Hippocampal formation (tissue), 2 donors: ENCODE results near the gene SLC6A3.

Source experiments
- DNase-seq, 2 donors: peaks; one replicate each; lab custom pipeline; 2025; lab: John Stamatoyannopoulos, UW

Gene SLC6A3

GRCh38 chr5:1445313-1445688 is at the start of gene SLC6A3:
Gene SLC6A3, minus strand, starts transcription at chr5:1445440. Its CDS starts 2,243 bp downstream, at chr5:1443197.
- no peak for DNase-seq

- no peak for DNase-seq
These were observed 48.7 kb upstream of the SLC6A3 start for GRCh38 chr5:1493941-1494340.

GRCh38 chr5:1493413-1493812 is 48.2 kb upstream of the SLC6A3 start:
- no peak for DNase-seq

GRCh38 chr5:1492757-1493156 is 47.5 kb upstream of the SLC6A3 start:
- DNase-seq, result no peak

DNA sequence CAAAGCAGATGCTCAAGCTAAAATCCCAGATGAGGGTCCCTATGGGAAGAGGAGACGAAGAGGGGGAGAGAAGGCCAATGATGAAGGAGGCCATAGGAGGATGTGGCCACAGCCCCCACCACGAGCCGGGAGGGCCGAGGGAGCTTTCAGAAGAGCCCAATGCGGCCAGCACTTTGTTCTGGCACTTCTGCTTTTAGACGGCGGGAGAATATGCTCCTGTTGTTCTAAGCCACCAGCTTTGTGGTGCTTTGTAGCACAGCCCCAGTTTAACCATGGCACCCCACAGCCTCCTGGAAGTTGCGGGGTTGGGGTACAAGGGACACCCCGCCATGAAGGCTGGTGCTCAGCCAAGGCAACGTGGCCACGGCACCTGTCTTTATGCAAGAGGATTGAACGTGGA is 45.1 kb upstream of the SLC6A3 start:
- DNase-seq, result no peak

GRCh38 chr5:1489754-1490153 is 44.5 kb upstream of the SLC6A3 start:
- no peak for DNase-seq

GRCh38 chr5:1488882-1489680 is 43.8 kb upstream of the SLC6A3 start:
- DNase-seq, result no peak

- no peak for DNase-seq
These were observed 42.0 kb upstream of the SLC6A3 start for GRCh38 chr5:1487079-1487764.

DNA sequence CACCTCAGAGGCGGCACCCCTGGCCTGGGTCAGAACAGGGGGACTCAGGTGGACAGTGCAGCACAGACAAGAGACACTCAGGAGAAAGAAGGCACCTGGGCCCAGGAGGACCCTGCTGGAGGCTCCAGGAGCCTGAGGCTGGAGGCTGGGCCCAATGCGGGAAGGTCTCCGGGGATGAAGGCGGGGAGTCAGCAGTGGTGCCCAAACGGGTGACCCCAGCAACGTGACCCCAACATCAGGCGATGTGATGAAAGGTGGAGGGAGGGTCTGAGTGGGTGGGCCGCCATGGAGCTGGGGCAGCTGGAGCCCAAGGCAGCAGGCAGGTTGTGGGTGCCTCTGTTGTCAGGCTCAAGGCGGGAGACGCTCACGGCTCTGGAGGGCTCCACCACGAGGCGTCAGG is 41.0 kb upstream of the SLC6A3 start:
- no peak for DNase-seq

- no peak for DNase-seq
These were observed 40.4 kb upstream of the SLC6A3 start for GRCh38 chr5:1485579-1486118.

DNA sequence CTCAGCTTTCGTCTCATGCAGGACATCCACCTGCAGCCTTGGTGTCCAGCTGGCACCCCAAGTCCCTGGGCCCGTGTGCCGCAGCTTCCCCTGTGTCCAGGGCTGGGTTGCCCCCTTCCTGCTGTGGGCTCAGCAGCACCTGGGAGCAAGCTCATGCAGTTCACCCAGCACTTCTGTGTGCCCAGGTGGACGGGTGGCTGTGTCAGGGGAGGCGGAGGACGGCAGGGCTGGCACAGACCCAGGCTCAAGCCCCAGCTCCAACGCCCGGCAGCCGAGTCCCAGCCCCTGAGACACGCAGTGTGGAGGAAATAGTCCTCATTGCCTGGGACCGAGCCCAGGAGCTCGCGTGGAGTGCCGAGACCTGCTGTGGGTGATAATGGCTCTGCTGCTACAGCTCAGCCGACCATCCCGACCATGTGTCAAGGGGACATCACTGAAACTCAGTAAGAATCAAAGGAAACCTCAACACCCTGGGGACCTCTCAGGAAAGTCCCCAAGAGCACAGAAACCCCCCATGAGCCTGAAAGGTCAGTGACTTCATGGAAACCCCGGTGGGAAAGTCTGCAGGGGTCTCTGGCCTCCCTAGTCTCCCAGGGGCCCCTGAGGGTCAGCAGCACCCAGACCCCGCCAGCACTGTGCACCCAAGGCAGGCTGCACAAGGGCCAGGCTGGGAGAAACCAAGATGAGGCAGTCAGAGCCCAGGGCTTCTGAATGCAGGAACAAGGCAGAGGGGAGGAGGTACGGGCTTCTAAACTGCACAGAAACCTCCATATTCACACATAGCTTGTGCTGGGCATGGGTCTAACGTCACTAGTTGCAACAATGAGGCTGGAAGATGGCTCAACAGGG is 39.7 kb upstream of the SLC6A3 start:
- DNase-seq, result no peak

DNA sequence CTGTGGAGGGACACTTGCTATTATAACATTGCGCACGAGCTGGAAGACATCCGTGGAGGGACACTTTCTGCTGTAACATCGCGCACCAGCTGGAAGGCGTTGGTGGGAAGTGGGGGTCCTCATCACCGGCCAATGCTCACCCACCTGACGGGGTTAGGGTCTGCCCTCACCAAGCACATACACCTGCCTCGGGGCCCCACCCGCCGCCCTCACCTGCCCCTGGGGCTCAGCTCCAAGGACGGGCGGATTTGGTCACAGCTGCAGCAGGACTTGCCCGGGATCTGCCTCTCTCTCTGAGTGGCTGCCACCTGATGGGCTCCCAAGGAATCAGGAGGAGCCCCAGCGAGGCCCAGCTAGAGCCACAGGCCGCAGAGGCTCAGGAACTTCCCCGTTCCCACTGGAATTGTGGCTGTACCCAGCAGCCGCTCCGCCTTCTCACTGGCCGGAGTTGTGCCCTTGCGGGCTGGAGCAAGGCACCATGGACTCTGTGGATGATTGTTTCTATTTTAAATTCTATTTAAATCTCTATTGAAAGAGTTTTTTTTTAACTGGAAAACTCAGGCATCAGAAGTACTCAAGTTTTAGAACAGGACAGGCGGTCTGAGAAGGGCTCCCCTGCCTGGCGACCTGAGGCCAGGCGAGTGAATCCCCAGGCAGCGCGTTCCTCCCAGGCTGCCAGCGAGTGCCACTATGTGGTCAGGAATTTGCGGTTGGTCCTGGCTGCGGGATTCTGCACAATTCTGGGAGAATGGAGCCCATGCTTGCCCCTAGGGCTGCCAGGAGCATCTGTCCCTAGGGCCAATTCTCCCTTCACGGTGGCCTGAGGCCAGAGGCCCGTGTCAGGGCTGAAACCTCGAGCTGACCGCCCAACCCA is 38.9 kb upstream of the SLC6A3 start:
- DNase-seq, result no peak

GRCh38 chr5:1483064-1483463 is 37.8 kb upstream of the SLC6A3 start:
- DNase-seq, result no peak

- DNase-seq, result no peak
These were observed 36.7 kb upstream of the SLC6A3 start for GRCh38 chr5:1481959-1482331.

DNA sequence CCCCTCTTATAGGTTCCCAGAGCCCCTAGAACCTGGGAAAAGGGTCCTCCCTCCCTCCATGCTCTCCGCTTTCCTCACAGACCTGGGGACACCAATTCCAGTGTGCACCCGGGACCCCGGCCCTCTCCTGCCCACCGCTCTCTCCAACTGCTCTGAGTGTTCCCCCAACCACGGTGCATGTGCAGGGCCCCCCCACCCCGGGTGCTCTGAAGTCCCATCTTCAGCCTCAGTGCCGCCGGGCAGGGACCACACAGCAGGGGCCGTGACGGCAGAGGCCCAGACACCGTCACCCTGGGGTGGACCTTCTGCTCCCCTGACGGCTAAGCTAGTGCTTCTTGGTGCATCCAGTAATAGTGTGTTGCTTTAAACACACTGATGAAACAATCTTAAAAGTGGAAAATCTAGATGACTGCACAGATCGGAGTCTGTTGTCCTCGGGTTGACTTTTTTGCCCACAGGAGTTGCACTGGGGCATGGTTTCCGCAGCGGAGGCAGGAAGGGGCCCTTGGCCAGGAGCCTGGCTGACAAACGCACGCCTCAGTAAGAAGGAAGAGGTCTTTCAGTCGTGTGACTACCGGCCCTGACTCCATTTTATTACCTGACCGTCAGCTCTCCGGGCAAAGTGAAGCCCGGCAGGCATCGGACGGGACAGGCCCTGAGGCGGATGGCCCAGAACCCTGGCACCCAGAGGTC is 36.2 kb upstream of the SLC6A3 start:
- no peak for DNase-seq

DNA sequence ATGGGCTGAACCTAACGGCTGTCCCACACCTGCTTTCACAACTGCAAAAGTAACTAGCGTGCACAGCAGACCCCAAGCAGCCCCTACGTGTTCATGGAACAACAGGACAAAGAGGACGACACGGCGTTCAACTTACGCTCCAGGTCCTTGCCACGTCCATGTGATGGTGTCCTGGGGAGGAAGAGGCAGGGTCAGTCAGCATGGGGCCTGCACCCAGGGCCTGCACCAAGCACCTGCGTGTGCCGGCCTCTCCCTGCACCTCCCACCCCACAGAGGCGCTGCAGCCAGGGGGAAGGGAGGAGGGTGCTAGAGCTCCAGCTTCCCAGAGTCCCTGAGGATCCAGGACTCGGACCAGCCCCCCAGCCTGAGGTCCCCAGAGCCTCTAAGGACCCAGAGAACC is 35.6 kb upstream of the SLC6A3 start:
- no peak for DNase-seq

GRCh38 chr5:1480217-1480616 is 35.0 kb upstream of the SLC6A3 start:
- DNase-seq, result peak in 1 of 2 donors; percentile 19

DNA sequence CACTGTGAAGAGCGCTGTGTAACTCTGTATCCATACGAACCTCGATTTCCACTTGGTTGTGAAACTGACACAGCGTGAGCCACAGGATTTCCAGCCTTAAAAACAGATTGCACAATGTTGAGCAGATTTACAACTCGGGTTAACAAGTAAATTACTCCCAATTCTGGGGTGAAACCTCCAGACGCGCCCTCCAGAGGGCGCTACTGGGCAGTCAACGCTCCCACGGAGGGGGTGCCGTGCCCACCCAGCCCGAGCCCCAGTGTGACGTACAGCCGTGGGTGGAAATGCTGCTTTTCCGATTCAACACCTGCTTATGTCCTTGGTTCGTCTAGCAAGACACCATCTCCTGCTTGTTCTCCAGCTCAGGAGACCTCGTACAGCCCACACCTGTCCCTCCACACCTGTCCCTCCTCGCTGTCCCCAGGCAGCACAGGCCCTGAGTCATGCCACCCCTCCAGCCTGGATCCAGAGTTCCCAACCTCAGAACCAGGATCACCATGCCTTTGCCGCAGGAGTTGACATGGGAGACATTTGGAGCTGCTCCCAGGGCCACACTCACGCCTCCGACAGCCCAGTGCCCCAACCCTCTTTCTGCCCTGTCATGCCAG is 34.4 kb upstream of the SLC6A3 start:
- DNase-seq, result no peak

DNA sequence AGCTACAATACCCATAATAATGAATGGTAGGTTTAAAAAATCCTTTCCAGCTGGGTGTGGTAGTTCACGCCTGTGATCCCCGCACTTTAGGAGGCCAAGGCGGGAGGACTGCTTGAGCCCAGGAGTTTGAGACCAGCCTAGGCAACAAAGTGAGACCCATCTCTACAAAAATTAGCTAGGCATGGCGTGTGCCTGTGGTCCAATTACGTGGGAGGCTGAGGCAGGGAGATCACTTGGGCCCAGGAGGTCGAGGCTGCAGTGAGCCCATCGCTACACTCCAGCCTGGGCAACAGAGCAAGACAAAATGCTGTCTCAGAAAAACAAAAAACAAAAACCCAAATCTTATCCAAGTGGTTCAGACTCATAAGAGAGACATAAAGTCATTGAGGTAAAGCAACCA is 33.8 kb upstream of the SLC6A3 start:
- DNase-seq, result no peak

GRCh38 chr5:1478271-1479035 is 33.2 kb upstream of the SLC6A3 start:
- no peak for DNase-seq
